ENCODE results near the gene SOX13.
"Not testable (repeated sequence)": the region's sequence is repeated elsewhere in the genome, so short reads cannot be mapped to it uniquely, and the experiment has no call there.

The SOX13 gene

DNA sequence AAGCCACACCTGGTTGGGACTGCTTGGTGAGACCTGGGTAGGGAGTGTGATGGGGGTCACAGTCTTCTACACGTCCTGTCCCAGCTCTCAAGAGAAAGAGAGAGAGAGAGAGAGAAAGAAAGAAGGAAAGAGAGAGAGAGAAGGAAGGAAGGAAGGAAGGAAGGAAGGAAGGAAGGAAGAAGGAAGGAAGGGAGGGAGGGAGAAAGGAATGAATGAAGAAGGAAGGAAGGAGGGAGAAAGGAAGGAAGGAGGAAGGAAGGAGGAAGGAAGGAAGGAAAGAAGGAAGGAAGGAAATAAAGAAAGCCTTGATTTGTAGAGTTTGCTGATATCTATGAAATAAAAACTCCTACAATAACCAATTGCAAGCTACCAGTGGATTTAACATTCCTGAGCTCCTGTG lies 28.5 kb upstream of the SOX13 start:
- DNase-seq (ENCODE audit: low read depth): no peak
- H3K4me3 ChIP-seq (ENCODE audit: low read depth, low read length): no peak overlapping the region
- TF ChIP-seq, protein P1, sequence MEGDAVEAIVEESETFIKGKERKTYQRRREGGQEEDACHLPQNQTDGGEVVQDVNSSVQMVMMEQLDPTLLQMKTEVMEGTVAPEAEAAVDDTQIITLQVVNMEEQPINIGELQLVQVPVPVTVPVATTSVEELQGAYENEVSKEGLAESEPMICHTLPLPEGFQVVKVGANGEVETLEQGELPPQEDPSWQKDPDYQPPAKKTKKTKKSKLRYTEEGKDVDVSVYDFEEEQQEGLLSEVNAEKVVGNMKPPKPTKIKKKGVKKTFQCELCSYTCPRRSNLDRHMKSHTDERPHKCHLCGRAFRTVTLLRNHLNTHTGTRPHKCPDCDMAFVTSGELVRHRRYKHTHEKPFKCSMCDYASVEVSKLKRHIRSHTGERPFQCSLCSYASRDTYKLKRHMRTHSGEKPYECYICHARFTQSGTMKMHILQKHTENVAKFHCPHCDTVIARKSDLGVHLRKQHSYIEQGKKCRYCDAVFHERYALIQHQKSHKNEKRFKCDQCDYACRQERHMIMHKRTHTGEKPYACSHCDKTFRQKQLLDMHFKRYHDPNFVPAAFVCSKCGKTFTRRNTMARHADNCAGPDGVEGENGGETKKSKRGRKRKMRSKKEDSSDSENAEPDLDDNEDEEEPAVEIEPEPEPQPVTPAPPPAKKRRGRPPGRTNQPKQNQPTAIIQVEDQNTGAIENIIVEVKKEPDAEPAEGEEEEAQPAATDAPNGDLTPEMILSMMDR (conservative IDR thresholded peaks at IDR 0.05; ENCODE audit: low read depth, low read length): no peak

DNA sequence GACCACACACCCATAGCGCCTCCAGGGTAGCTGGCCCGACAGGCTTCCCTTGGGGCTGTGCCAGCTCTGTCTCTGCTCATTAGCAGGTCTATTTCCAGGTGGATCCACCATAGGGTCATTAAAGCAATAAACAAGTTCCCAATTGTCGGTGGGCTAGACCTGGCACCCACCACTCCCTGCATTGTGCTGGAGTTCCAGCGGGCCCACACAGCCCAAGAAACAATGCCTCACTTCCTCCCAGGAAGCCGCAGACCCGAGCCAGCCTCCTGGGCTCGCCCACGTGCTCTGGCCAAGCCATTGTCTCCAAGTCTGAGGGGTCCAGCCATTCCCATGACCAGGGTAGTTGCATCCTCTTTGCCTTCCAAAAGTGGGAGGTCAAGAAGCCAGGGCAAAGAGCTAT lies 27.5 kb upstream of the SOX13 start:
- TF ChIP-seq, protein P1 (conservative IDR thresholded peaks at IDR 0.05; ENCODE audit: low read depth, low read length): no peak
- no peak overlapping the region for H3K4me3 ChIP-seq (ENCODE audit: low read depth, low read length)
- DNase-seq (ENCODE audit: low read depth): no peak

DNA sequence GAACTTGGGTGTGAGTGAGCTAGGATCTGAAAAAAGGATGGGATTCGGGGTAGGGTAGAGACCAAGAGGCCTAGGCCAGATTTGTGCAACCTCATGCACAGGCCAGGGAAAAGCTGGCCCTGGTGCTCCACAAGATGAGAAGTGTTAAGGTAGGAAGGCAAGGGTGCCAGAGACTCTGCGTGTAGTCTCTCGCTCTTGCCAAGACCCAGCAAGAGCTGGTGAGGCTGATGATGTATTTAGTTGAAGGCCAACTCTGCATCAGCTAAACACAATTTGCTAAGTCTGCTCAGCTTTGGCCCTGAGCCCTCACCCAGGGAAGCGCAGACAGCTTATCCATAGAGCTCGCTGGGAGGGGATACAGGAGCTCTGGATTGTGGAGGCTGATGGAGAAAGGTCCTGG lies 26.6 kb upstream of the SOX13 start:
- no peak for DNase-seq (ENCODE audit: low read depth)
- H3K4me3 ChIP-seq (ENCODE audit: low read depth, low read length): no peak overlapping the region
- TF ChIP-seq, protein P1 (conservative IDR thresholded peaks at IDR 0.05; ENCODE audit: low read depth, low read length): no peak

DNA sequence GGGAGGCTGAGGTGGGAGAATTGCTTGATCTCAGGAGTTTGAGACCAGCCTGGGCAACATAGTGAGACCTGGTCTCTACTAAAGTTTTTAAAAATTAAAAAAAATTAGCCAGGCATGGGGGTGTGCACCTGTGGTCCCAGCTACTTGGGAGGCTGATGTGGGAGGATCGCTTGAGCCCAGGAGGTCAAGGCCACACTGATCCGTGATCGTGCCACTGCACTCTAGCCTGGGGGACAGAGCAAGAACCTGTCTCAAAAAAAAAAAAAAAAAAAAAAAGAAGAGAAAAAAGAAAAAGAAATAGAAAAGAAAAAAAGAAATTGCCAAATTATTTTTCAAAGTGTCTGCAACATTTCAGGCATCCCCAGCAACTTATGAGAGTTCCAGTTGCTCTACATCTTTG lies 24.1 kb upstream of the SOX13 start:
- not testable (repeated sequence) for DNase-seq (ENCODE audit: low read depth); H3K4me3 ChIP-seq (ENCODE audit: low read depth, low read length)

DNA sequence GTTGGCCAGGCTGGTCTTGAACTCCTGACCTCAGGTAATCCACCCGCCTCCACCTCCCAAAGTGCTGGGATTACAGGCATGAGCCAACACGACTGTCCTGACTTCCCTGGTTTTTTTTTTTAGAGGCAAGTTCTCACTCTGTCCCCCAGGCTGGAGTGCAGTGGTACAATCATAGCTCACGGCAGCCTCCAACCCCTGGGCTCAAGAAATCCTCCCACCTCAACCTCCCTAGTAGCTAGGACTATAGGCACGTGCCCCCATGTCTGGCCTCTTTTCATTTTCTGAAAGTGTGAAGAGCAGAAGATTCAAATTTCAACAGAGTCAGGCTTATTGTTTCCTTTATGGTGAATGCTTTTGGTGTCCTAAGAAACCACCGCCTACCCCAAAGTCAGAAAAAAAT lies 21.7 kb upstream of the SOX13 start:
- DNase-seq (ENCODE audit: low read depth): no peak
- H3K4me3 ChIP-seq (ENCODE audit: low read depth, low read length): no peak overlapping the region
- TF ChIP-seq, protein P1 (conservative IDR thresholded peaks at IDR 0.05; ENCODE audit: low read depth, low read length): no peak

DNA sequence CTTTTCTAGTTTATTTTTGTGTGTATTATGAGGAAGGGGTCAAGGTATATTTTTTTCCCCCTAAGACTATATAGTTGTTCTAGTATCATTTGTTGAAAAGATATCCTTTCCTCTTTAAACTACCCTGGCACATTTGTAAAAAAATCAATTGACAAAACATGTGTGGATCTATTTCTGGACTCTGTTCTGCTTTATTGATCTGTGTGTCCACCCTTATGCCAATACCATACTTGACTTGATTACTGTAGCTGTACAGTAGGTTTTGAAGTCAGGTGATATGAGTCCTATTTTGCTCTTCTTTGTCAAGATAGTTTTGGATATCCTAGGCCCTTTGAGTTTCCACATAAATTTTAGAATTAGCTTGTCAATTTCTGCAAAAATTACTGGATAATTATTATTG lies 21.2 kb upstream of the SOX13 start:
- no peak overlapping the region for H3K4me3 ChIP-seq (ENCODE audit: low read depth, low read length)
- DNase-seq (ENCODE audit: low read depth): no peak
- TF ChIP-seq, protein P1 (conservative IDR thresholded peaks at IDR 0.05; ENCODE audit: low read depth, low read length): no peak

DNA sequence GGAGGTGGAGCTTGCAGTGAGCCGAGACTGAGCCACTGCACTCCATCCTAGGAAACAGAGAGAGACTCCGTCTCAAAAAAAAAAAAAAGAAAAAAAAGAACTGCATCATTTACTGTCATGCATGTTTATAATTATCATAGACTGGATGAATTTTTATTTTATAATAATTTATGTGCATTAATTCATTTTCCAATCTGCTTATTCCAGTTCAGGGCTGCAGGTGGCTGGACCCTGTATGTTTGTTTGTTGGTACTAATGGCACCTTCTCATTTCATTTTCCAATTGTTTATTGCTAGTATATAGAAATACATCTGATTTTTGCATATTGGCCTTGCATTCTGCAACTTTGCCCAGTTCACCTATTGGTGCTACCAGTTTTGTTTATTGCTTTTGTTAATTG lies 19.0 kb upstream of the SOX13 start:
- TF ChIP-seq, protein P1 (conservative IDR thresholded peaks at IDR 0.05; ENCODE audit: low read depth, low read length): no peak
- DNase-seq (ENCODE audit: low read depth): no peak
- H3K4me3 ChIP-seq (ENCODE audit: low read depth, low read length): no peak overlapping the region

DNA sequence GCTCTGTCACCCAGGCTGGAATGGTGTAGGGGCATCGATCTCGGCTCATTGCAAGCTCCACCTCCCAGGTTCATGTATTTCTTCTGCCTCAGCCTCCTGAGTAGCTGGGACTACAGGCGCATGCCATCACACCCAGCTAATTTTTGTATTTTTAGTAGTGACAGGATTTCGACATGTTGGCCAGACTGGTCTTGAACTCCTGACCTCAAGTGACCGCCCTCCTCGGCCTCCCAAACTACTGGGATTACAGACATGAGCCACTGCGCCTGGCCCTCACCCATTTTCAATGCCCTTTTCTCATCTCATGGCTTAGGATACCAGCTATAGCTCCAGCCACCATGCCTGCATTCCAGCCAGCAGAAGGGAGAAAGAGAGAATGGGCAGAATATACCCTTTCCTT lies 12.9 kb upstream of the SOX13 start:
- no peak for DNase-seq (ENCODE audit: low read depth)
- no peak overlapping the region for H3K4me3 ChIP-seq (ENCODE audit: low read depth, low read length)
- TF ChIP-seq, protein P1 (conservative IDR thresholded peaks at IDR 0.05; ENCODE audit: low read depth, low read length): no peak

All from choroid plexus epithelial cell (primary cell).